Measurements from ENCODE around the gene ADM2. TPM values are rescaled to one million over a fixed set of nuclear protein-coding genes. Genes with fewer than 3 reads are reported as not detected.
"Not testable (repeated sequence)": the region's sequence is repeated elsewhere in the genome, so short reads cannot be mapped to it uniquely, and the experiment has no call there.

Gene ADM2
- total RNA-seq, 1 experiment from 2014 or later: 11.9 TPM

- H3K4me3 Mint-ChIP-seq: no peak overlapping the region
- H3K4me1 Mint-ChIP-seq: no peaks in the 10 kb centered on the region
- Histone ChIP-seq H3K79me1 (ENCODE audit: insufficient read depth, low read depth, low read length, poor library complexity, severe bottlenecking) (no peaks in the 10 kb centered on the region), H3K9me3 (ENCODE audit: control insufficient read depth, low read depth, low read length) (no peaks in the 10 kb centered on the region), H3K18ac (ENCODE audit: insufficient read length, low read depth, low read length) (no peak overlapping the region), H4K20me1 (ENCODE audit: control insufficient read depth, insufficient read depth, insufficient read length) (no peaks in the 10 kb centered on the region), H3K23ac (ENCODE audit: insufficient read length, low read depth, low read length) (no peak overlapping the region), H2AFZ (ENCODE audit: low read length) (no peak overlapping the region), H3K27me3 (ENCODE audit: insufficient read depth, low read length) (no peaks in the 10 kb centered on the region), H4K5ac (ENCODE audit: insufficient read length, low read depth, low read length) (no peak overlapping the region), H3K4me2 (ENCODE audit: insufficient read depth, insufficient read length, low read length) (no peak overlapping the region), H2BK12ac (ENCODE audit: insufficient read length, low read depth, low read length) (no peak overlapping the region), H4K8ac (replicated peaks; ENCODE audit: insufficient read length, low read depth, low read length) (no peak overlapping the region), H3K4ac (ENCODE audit: low read depth, low read length) (no peak overlapping the region), H3K79me2 (ENCODE audit: insufficient read depth, low read length) (no peaks in the 10 kb centered on the region), H4K91ac (ENCODE audit: insufficient read length, low read depth, low read length) (no peak overlapping the region), H3K23me2 (ENCODE audit: insufficient read length, low read depth, low read length, poor library complexity, severe bottlenecking) (no peaks in the 10 kb centered on the region), H2BK15ac (ENCODE audit: low read depth, low read length) (no peak overlapping the region), H3T11ph (ENCODE audit: low read length) (no peak overlapping the region), H2AK5ac (ENCODE audit: insufficient read length, low read length) (no peak overlapping the region), H3K4me1 (ENCODE audit: insufficient read depth, low read length) (no peaks in the 10 kb centered on the region), H3K14ac (ENCODE audit: insufficient read depth, low read length) (no peak overlapping the region), H2BK20ac (ENCODE audit: low read depth, low read length, poor library complexity, severe bottlenecking) (no peak overlapping the region), H3K56ac (ENCODE audit: insufficient read length, low read depth, low read length) (no peak overlapping the region), H2BK120ac (ENCODE audit: low read depth, low read length, poor library complexity, severe bottlenecking) (no peak overlapping the region), H3K9ac (ENCODE audit: extremely low read depth, insufficient read length, low read length) (no peak overlapping the region), H3K27ac (ENCODE audit: insufficient read length, low read depth, low read length) (no peak overlapping the region), H2BK5ac (ENCODE audit: insufficient read length, low read length) (no peak overlapping the region)
- peaks cover 0 to 2% of the 10 kb centered on the region in 2 experiments; a peak in 1 of 5 replicates for H3K9me3 Mint-ChIP-seq
- H3K27me3 Mint-ChIP-seq (ENCODE audit: low read depth): 0 out of 2 replicates have a peak, but pooled peaks cover 1% of the 10 kb centered on the region
- peaks cover 14 to 54% (median 52%) of the 10 kb centered on the region in 3 experiments; a peak in 6 of 7 replicates for H3K36me3 Mint-ChIP-seq (ENCODE audit: insufficient read depth in 1 of 3, low read depth in 3 of 3)
- TF ChIP-seq CTCF (conservative IDR thresholded peaks at IDR 0.05): no peak
- no peak for DNase-seq
- WGBS (ENCODE audit: extremely low coverage, insufficient read length, low lambda C conversion rate): no CpG with 5 or more reads among the region's 35 CpGs
- no peak overlapping the region for H3K27ac Mint-ChIP-seq
Observed at GRCh38 chr22:50432131-50432876, 49.0 kb upstream of the ADM2 start.

- H3K27ac Mint-ChIP-seq; H3K27me3 Mint-ChIP-seq (ENCODE audit: low read depth); H3K79me2 ChIP-seq (ENCODE audit: insufficient read depth, low read length); H3K23ac ChIP-seq (ENCODE audit: insufficient read length, low read depth, low read length); H4K8ac ChIP-seq (replicated peaks; ENCODE audit: insufficient read length, low read depth, low read length); H3K4me1 Mint-ChIP-seq; H3K56ac ChIP-seq (ENCODE audit: insufficient read length, low read depth, low read length); H2BK120ac ChIP-seq (ENCODE audit: low read depth, low read length, poor library complexity, severe bottlenecking); H3K27ac ChIP-seq (ENCODE audit: insufficient read length, low read depth, low read length); H2AK5ac ChIP-seq (ENCODE audit: insufficient read length, low read length); H3T11ph ChIP-seq (ENCODE audit: low read length); H3K9me3 ChIP-seq (ENCODE audit: control insufficient read depth, low read depth, low read length); H4K5ac ChIP-seq (ENCODE audit: insufficient read length, low read depth, low read length); H3K4ac ChIP-seq (ENCODE audit: low read depth, low read length); H3K79me1 ChIP-seq (ENCODE audit: insufficient read depth, low read depth, low read length, poor library complexity, severe bottlenecking); H3K23me2 ChIP-seq (ENCODE audit: insufficient read length, low read depth, low read length, poor library complexity, severe bottlenecking); H2BK15ac ChIP-seq (ENCODE audit: low read depth, low read length); H3K9ac ChIP-seq (ENCODE audit: extremely low read depth, insufficient read length, low read length); H3K9me3 Mint-ChIP-seq; H2BK5ac ChIP-seq (ENCODE audit: insufficient read length, low read length); H3K27me3 ChIP-seq (ENCODE audit: insufficient read depth, low read length); DNase-seq; H3K4me2 ChIP-seq (ENCODE audit: insufficient read depth, insufficient read length, low read length); H3K4me3 Mint-ChIP-seq; H2BK12ac ChIP-seq (ENCODE audit: insufficient read length, low read depth, low read length); H4K91ac ChIP-seq (ENCODE audit: insufficient read length, low read depth, low read length); H3K4me1 ChIP-seq (ENCODE audit: insufficient read depth, low read length); H3K14ac ChIP-seq (ENCODE audit: insufficient read depth, low read length); H2BK20ac ChIP-seq (ENCODE audit: low read depth, low read length, poor library complexity, severe bottlenecking); H2AFZ ChIP-seq (ENCODE audit: low read length); H3K18ac ChIP-seq (ENCODE audit: insufficient read length, low read depth, low read length); H4K20me1 ChIP-seq (ENCODE audit: control insufficient read depth, insufficient read depth, insufficient read length): not testable (repeated sequence)
- WGBS (ENCODE audit: extremely low coverage, insufficient read length, low lambda C conversion rate): no CpG with 5 or more reads among the region's 24 CpGs
- H3K36me3 Mint-ChIP-seq (ENCODE audit: insufficient read depth in 1 of 3, low read depth in 3 of 3): peaks cover 14 to 57% (median 53%) of the 10 kb centered on the region in 3 experiments; a peak in 6 of 7 replicates
Observed at GRCh38 chr22:50432877-50433510, 48.3 kb upstream of the ADM2 start.
